GM15510 (cell line): ENCODE results near the gene PTPN23.

Source experiments
- POLR2A ChIP-seq: IDR thresholded peaks from 3 replicates; pipeline ENCODE4 v1.6.1; 2011; ENCODE audit warnings: borderline replicate concordance; ENCODE audit not compliant: insufficient read length; ENCODE audit errors: extremely low read depth

PTPN23 gene

GRCh38 chr3:47380601-47381316, at the start of gene PTPN23:
Gene PTPN23 (plus strand): TSS chr3:47381021. CDS start chr3:47381097, 76 bp downstream.
- TF ChIP-seq POLR2A: peak; percentile 95

- TF ChIP-seq POLR2A: no peak
Observed at GRCh38 chr3:47333907-47334306, 46.9 kb upstream of the PTPN23 start.

DNA sequence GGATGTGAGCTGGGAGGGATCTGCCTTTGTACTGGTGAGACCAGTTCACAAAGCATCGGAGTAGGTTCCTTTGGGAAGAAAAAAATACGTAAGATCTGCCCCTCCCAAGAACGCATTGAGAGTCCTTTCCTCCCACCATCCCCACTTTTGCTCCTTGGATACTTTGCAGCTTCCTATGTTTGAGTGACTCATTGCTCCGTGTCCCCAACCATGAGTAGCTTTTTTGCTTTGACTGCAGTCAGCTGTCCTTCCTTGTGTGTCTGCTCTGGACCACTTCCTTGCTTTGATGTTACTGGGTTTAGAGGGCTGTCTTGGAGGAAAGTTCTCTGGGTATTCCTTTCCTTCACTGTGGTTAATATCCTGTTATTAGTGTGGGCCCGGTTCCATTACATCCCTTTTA, 43.2 kb upstream of the PTPN23 start:
- no peak for TF ChIP-seq POLR2A

GRCh38 chr3:47339951-47340350, 40.9 kb upstream of the PTPN23 start:
- TF ChIP-seq POLR2A: no peak

- no peak for TF ChIP-seq POLR2A
Observed at GRCh38 chr3:47340866-47341265, 40.0 kb upstream of the PTPN23 start.

DNA sequence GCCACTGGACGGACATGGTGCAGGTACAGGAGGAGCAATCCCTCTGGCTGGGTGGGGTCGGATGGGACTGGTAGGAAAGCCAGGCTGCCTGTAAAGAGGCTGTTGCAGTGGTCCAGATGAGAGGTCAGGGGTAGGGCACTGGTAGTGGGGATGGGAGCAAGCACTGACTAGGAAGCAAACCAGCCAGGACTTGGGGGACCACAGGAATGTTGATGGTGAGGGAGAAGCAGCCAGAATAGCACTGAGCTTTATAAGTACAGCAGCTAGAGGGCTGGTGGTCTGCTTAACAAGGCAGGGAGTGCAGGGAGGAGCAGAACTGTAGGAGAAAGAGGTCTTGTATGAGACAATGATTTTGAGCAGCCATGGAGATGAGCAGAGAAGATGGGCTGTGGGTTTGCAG, 38.7 kb upstream of the PTPN23 start:
- TF ChIP-seq POLR2A: no peak

DNA sequence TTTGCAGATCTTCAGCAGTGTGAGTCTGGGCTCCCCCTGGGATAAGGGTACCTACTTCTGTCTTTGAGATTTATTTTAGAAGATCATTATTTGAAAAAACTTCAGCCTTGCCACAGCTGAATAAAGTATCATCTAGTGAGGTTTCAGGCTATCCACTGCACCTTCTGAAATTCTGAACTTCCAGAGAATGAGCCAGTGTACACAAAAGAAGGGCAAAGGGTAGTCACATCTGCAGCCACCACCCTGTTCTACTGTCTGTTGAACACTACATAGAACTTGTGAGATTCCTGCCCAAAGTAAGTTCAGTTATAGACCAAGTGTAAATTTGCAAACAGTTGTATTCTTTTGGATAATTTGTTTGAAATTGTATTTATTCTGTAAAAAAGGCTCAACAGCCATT, 38.0 kb upstream of the PTPN23 start:
- TF ChIP-seq POLR2A: no peak

DNA sequence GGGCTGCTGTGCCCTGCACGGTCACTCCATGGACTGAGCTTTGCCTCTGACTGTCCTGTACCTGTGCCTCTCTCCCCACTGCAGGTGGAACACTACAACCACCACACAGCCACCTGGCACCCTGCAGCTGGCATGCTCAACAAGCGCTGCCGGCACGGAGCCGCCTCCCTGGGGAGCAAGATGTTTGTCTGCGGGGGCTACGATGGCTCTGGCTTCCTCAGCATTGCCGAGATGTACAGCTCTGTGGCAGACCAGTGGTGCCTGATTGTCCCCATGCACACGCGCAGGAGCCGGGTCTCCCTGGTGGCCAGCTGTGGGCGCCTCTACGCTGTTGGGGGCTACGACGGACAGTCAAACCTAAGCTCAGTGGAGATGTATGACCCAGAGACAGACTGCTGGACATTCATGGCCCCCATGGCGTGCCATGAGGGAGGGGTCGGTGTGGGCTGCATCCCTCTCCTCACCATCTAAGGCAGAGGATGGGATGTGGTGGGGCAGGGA, 37.3 kb upstream of the PTPN23 start:
- no peak for TF ChIP-seq POLR2A

GRCh38 chr3:47344971-47345370, 35.9 kb upstream of the PTPN23 start:
- no peak for TF ChIP-seq POLR2A

GRCh38 chr3:47347217-47347801, 33.5 kb upstream of the PTPN23 start:
- no peak for TF ChIP-seq POLR2A

DNA sequence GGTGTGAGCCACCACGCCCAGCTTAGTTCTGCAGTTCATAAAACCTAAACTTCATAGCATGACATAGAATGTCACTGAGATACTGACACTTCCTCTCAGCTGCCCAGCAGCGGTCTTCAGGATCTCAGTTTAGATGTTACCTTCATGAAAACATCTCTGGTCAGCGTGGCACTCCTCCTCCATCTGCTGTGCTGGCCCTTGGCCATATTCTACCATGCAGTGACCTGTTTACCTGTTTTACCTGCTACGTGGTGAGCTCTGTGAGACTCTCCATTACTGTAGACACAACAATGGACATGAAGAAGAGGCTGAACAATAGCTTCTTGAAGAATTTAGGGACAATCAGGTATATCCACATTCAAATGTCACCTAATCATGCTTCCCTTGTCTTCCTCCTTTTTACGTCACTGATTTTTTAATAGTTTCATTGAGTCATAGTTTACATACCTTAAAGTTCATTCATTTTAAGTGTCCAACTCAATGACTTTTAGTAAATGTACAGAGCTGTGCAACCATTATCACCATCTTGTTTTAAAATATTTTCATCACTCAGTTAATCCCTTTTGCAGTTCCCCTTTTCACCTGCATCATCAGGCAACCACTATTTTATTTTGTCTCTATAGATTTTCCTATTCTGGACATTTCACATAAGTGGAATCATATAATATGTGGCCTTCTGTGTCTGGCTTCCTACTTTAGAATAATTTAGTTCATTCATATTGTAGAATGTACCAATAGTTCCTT, 32.2 kb upstream of the PTPN23 start:
- TF ChIP-seq POLR2A: no peak

DNA sequence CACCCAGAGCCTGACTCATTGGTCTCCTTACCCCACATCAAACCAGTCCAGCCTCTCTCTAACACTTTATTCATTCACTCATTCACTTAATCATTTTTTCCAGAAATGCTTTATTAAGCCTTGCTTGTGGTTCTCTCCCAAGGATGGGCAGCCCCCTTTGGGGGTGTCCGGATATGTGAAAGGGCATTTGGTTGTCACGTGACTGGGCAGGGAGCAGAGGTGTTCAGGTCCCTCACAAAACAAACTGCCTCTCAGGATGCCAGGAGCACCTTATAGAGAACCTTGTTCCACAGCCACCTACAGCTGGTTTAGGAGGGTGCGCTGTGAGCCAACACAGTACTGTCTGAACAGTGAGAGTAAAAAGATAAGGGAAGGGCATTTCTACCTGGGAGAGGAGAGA, 25.8 kb upstream of the PTPN23 start:
- no peak for TF ChIP-seq POLR2A

GRCh38 chr3:47356201-47356600, 24.6 kb upstream of the PTPN23 start:
- no peak for TF ChIP-seq POLR2A

GRCh38 chr3:47359323-47359722, 21.5 kb upstream of the PTPN23 start:
- no peak for TF ChIP-seq POLR2A

DNA sequence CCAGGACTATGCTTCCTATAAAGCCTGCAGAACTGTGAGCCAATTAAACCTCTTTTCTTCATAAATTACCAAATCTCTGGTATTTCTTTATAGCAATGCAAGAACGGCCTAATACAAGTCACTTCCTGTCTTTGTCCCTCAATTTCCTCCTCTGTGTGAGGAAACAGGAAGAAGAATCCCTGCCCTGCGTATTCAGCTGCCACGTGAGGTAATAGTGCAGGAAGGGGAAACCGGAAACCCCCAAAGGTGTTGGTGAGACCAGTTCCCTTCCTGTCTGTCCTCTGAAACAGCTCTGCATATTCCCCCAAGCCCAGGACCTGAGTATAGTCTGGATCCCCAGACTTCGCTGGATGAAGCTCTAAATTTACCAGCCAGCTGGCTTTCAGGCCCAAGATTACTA, 18.1 kb upstream of the PTPN23 start:
- no peak for TF ChIP-seq POLR2A
